CD14-positive monocyte (primary cell): ENCODE results near the gene ARPC4. TPM values are rescaled to one million over a fixed set of nuclear protein-coding genes. Genes with fewer than 3 reads are reported as not detected.

ENCODE experiments used
- DNase-seq, 3 donors: peaks; one replicate each; pipeline ENCODE4 v3.0.0-alpha.2; 2011 to 2022
- H2AFZ ChIP-seq: 2 replicates; pipeline ENCODE4 v1.6.0; 2012; ENCODE audit warnings: mild to moderate bottlenecking, low read depth, low read length, inconsistent platforms; ENCODE audit not compliant: insufficient read depth, poor library complexity, severe bottlenecking
- H3K27ac ChIP-seq, 2 donors: 1 replicate in 1 of 2; 2 replicates in 1 of 2; pipeline ENCODE4 v1.5.1; 2012 to 2013; ENCODE audit warnings: low read length in 2 of 2, control low read depth in 1 of 2, inconsistent platforms in 1 of 2, low read depth in 1 of 2, mild to moderate bottlenecking in 1 of 2
- H3K27me3 ChIP-seq, 2 donors: one replicate each; pipeline versions ENCODE4 v1.6.0 to v1.6.1; 2011 to 2013; ENCODE audit warnings: low read length in 2 of 2; ENCODE audit not compliant: control insufficient read depth in 2 of 2, insufficient read depth in 2 of 2
- H3K36me3 ChIP-seq, 2 donors: replicated peaks in 1 of 2; 1 replicate in 1 of 2; 2 replicates in 1 of 2; pipeline versions ENCODE4 v1.5.1 to v1.6.1; 2012 to 2013; ENCODE audit warnings: low read length in 2 of 2, control low read depth in 1 of 2, inconsistent platforms in 1 of 2, mild to moderate bottlenecking in 1 of 2; ENCODE audit not compliant: insufficient read depth in 2 of 2, control insufficient read depth in 1 of 2
- H3K4me1 ChIP-seq, 2 donors: 1 replicate in 1 of 2; 2 replicates in 1 of 2; pipeline versions ENCODE4 v1.5.1 to v1.6.1; 2012 to 2013; ENCODE audit warnings: low read length in 2 of 2, control low read depth in 1 of 2, inconsistent platforms in 1 of 2, mild to moderate bottlenecking in 1 of 2, moderate library complexity in 1 of 2; ENCODE audit not compliant: insufficient read depth in 2 of 2, control insufficient read depth in 1 of 2
- H3K4me2 ChIP-seq: replicated peaks from 2 replicates; pipeline ENCODE3; 2012; ENCODE audit warnings: low read length, moderate library complexity, mild to moderate bottlenecking; ENCODE audit not compliant: poor library complexity, severe bottlenecking; ENCODE audit errors: extremely low read depth
- H3K4me3 ChIP-seq, 3 experiments: fragments of 200-600 bp in 1 of 3; sonication (generic) in 1 of 3; replicated peaks in 1 of 3; 1 replicate in 2 of 3; 2 replicates in 1 of 3; pipeline ENCODE4 v1.5.1; 2011 to 2013; ENCODE audit warnings: low read length in 3 of 3, mild to moderate bottlenecking in 3 of 3, control low read depth in 2 of 3, low read depth in 2 of 3, inconsistent platforms in 1 of 3, moderate library complexity in 1 of 3
- H3K79me2 ChIP-seq: 2 replicates; pipeline ENCODE4 v1.6.0; 2012; ENCODE audit warnings: mild to moderate bottlenecking, control low read depth, inconsistent platforms, low read length, moderate library complexity; ENCODE audit not compliant: insufficient read depth
- H3K9ac ChIP-seq: 2 replicates; pipeline ENCODE4 v1.6.0; 2017; ENCODE audit warnings: low read length, mild to moderate bottlenecking; ENCODE audit not compliant: insufficient read depth, poor library complexity, severe bottlenecking
- H3K9me3 ChIP-seq, 2 donors: replicated peaks in 1 of 2; 1 replicate in 1 of 2; 2 replicates in 1 of 2; pipeline versions ENCODE4 v1.5.1 to v1.6.1; 2012 to 2013; ENCODE audit warnings: low read length in 2 of 2, control low read depth in 1 of 2; ENCODE audit not compliant: control insufficient read depth in 1 of 2, insufficient read depth in 1 of 2
- H4K20me1 ChIP-seq: 2 replicates; pipeline ENCODE4 v1.6.0; 2012; ENCODE audit warnings: mild to moderate bottlenecking, low read length, control low read depth, moderate library complexity; ENCODE audit not compliant: insufficient read depth
- H3K27ac Mint-ChIP-seq, 7 donors: one replicate each; pipeline ENCODE4 v1.8.0; 2020; ENCODE audit warnings: mild to moderate bottlenecking in 7 of 7, mixed read lengths in 7 of 7, moderate library complexity in 6 of 7, inconsistent platforms in 2 of 7
- H3K27me3 Mint-ChIP-seq, 3 donors: one replicate each; pipeline ENCODE4 v1.8.0; 2021 to 2022; ENCODE audit warnings: low read depth in 3 of 3, mild to moderate bottlenecking in 3 of 3, mixed read lengths in 3 of 3, moderate library complexity in 3 of 3, inconsistent platforms in 1 of 3
- H3K36me3 Mint-ChIP-seq, 2 donors: one replicate each; pipeline ENCODE4 v1.8.0; 2020; ENCODE audit warnings: mixed read lengths in 2 of 2, inconsistent platforms in 1 of 2, mild to moderate bottlenecking in 1 of 2
- H3K4me1 Mint-ChIP-seq: one replicate; pipeline ENCODE4 v1.8.0; 2020; ENCODE audit warnings: mild to moderate bottlenecking, mixed read lengths
- H3K4me3 Mint-ChIP-seq, 2 donors: one replicate each; pipeline ENCODE4 v1.8.0; 2020; ENCODE audit warnings: mild to moderate bottlenecking in 2 of 2, mixed read lengths in 2 of 2, moderate library complexity in 1 of 2
- H3K9me3 Mint-ChIP-seq, 7 donors: one replicate each; pipeline ENCODE4 v1.8.0; 2020 to 2022; ENCODE audit warnings: mixed read lengths in 7 of 7, mild to moderate bottlenecking in 6 of 7, moderate library complexity in 6 of 7, inconsistent platforms in 2 of 7
- WGBS: methylation state at CpG from one replicate; pipeline ENCODE4 v1.1.5; 2013; ENCODE audit warnings: missing lambda C conversion rate; ENCODE audit not compliant: insufficient coverage; 5-methylcytosine and 5-hydroxymethylcytosine counted together
- intact Hi-C, 2 donors: fragments of 100-400 bp; cut with micrococcal nuclease; formaldehyde crosslinking; loops; one replicate each; pipeline versions ENCODE4 v1.15.0 to v1.15.1; 2023
- polyA plus RNA-seq, 3 donors: library from polyadenylated mRNA; depleted of rRNA in 1 of 3; unstranded in 2 of 3; stranded (reverse) in 1 of 3; fragments of 300-500 nt in 2 of 3; fragments of >200 nt in 1 of 3; fragmentation: Illumina TruSeq in 2 of 3; gene quantifications; 1 replicate in 2 of 3; 2 replicates in 1 of 3; pipeline ENCODE4 v1.2.3, GENCODE V29; 2012 to 2021
- TF ChIP-seq, protein P1 (sequence below): fragments of 200-600 bp; IDR thresholded peaks from one replicate; pipeline ENCODE4 v1.8.0; 2022; ENCODE audit warnings: antibody characterized with exemption, mild to moderate bottlenecking

Gene ARPC4
- polyA plus RNA-seq, 3 donors = 211 to 390 (median 389) TPM

DNA sequence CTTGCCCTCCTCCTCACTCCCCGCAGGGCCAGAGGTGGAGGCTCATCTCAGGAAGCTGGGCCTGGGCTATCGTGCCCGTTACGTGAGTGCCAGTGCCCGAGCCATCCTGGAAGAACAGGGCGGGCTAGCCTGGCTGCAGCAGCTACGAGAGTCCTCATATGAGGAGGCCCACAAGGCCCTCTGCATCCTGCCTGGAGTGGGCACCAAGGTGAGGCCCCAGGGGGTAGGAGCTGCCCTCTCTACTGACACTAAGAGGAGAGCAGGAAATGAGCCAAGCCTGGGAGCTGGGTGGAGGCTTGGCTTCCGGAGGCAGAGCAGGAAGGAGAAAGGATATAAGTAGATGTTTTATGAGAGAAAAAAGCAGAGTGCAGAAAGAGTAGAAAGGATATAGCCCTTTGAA, 38.2 kb upstream of the ARPC4 start:
- TF ChIP-seq, protein P1, sequence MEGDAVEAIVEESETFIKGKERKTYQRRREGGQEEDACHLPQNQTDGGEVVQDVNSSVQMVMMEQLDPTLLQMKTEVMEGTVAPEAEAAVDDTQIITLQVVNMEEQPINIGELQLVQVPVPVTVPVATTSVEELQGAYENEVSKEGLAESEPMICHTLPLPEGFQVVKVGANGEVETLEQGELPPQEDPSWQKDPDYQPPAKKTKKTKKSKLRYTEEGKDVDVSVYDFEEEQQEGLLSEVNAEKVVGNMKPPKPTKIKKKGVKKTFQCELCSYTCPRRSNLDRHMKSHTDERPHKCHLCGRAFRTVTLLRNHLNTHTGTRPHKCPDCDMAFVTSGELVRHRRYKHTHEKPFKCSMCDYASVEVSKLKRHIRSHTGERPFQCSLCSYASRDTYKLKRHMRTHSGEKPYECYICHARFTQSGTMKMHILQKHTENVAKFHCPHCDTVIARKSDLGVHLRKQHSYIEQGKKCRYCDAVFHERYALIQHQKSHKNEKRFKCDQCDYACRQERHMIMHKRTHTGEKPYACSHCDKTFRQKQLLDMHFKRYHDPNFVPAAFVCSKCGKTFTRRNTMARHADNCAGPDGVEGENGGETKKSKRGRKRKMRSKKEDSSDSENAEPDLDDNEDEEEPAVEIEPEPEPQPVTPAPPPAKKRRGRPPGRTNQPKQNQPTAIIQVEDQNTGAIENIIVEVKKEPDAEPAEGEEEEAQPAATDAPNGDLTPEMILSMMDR = no peak
- Mint-ChIP-seq H3K27me3 (peaks cover 0 to 1% (median 0%) of the 10 kb centered on the region in 3 donors), H3K4me3 (peak overlapping the region in 1 of 2 donors; percentile 67), H3K9me3 (no peaks in the 10 kb centered on the region), H3K36me3 (peaks cover 56 to 79% of the 10 kb centered on the region in 2 donors), H3K4me1 (peaks cover 34% of the 10 kb centered on the region), H3K27ac (peak overlapping the region; percentile 2 to 83 (median 43))
- Histone ChIP-seq H3K27ac (peak overlapping the region; percentile 6), H3K27me3 (no peaks in the 10 kb centered on the region), H3K9me3 (no peaks in the 10 kb centered on the region), H3K4me1 (peaks cover 28 to 33% of the 10 kb centered on the region in 2 donors), H3K4me3 (peak overlapping the region in 1 of 3 experiments; percentile 3), H4K20me1 (peaks cover 45% of the 10 kb centered on the region), H3K79me2 (peaks cover 23% of the 10 kb centered on the region), H3K36me3 (peaks cover 53 to 73% of the 10 kb centered on the region in 2 donors), H2AFZ (no peak overlapping the region), H3K9ac (no peak overlapping the region), H3K4me2 (peak overlapping the region; percentile 19)
- 73% methylated on average over 7 of the region's 8 CpGs for WGBS
- intact Hi-C loops = no loop called here
- no peak for DNase-seq

DNA sequence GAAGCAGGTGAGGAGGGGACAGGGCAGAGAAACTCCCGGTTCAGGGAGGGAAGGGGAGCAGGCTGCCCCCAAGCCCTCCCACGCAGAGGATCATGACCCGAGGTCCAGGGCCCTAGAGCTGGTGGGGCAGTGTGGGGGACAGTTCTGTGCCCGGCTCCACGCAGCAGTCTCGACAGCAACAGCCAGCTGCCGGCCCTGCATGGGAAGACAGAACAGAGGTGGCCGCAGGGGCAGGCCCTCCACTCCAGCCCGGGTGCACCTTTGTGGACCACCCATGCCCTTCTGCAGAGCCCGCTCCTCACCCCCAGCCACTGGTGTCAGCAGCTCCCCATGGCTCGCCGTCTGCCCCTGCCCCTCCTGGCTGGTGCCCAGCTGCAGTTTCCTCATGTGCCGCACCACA, 35.5 kb upstream of the ARPC4 start:
- Histone ChIP-seq H3K79me2 (peaks cover under 1% of the 10 kb centered on the region), H3K4me1 (peaks cover 12 to 14% of the 10 kb centered on the region in 2 donors), H3K36me3 (peaks cover 61 to 84% of the 10 kb centered on the region in 2 donors), H3K4me2 (no peak overlapping the region), H3K4me3 (no peak overlapping the region), H3K9ac (no peak overlapping the region), H4K20me1 (peaks cover 43% of the 10 kb centered on the region), H3K27me3 (no peaks in the 10 kb centered on the region), H2AFZ (no peak overlapping the region), H3K9me3 (no peaks in the 10 kb centered on the region), H3K27ac (no peak overlapping the region)
- 96% methylated on average over 11 of the region's 13 CpGs for WGBS
- TF ChIP-seq, protein P1 = no peak
- H3K27me3 Mint-ChIP-seq = peaks cover 0 to 1% (median 0%) of the 10 kb centered on the region in 3 donors
- peaks cover 14% of the 10 kb centered on the region for H3K4me1 Mint-ChIP-seq
- H3K36me3 Mint-ChIP-seq = peaks cover 70 to 93% of the 10 kb centered on the region in 2 donors
- no peak overlapping the region for H3K27ac Mint-ChIP-seq
- no peak for DNase-seq
- intact Hi-C loops = no loop called here
- H3K9me3 Mint-ChIP-seq = peaks cover 0 to 7% (median 0%) of the 10 kb centered on the region in 7 donors
- no peak overlapping the region for H3K4me3 Mint-ChIP-seq
